Measurements from ENCODE around the gene MCU. TPM values are rescaled to one million over a fixed set of nuclear protein-coding genes. Genes with fewer than 3 reads are reported as not detected.
"Not testable (repeated sequence)": the region's sequence is repeated elsewhere in the genome, so short reads cannot be mapped to it uniquely, and the experiment has no call there.

Gene MCU, protein sequence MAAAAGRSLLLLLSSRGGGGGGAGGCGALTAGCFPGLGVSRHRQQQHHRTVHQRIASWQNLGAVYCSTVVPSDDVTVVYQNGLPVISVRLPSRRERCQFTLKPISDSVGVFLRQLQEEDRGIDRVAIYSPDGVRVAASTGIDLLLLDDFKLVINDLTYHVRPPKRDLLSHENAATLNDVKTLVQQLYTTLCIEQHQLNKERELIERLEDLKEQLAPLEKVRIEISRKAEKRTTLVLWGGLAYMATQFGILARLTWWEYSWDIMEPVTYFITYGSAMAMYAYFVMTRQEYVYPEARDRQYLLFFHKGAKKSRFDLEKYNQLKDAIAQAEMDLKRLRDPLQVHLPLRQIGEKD
- total RNA-seq (10 to 100 TPM; 12.0 to 19.0 (median 15.2) TPM), polyA plus RNA-seq (10 to 100 TPM in 1 of 2 donors, 1 to 10 TPM in 1; 9.0 to 15.2 TPM)
- long read RNA-seq, donor 1, transcript MCU-202 (8 exons, 2,949 nt), result major isoform, 12 of 18 reads
- long read RNA-seq, donor 1, partial matches to known transcripts, result 5 of 18 reads
- long read RNA-seq, donor 1, other reads (novel, unspliced or antisense), result 1 of 18 reads
- long read RNA-seq, donor 2, transcript MCU-202 (8 exons, 2,949 nt), result major isoform, 11 of 24 reads
- long read RNA-seq, donor 2, partial matches to known transcripts, result 1 of 24 reads
- long read RNA-seq, donor 2, other reads (novel, unspliced or antisense), result 12 of 24 reads
- long read RNA-seq, donor 3, transcript MCU-202 (8 exons, 2,949 nt), result major isoform, 33 of 49 reads
- long read RNA-seq, donor 3, partial matches to known transcripts, result 6 of 49 reads
- long read RNA-seq, donor 3, other reads (novel, unspliced or antisense), result 10 of 49 reads

DNA sequence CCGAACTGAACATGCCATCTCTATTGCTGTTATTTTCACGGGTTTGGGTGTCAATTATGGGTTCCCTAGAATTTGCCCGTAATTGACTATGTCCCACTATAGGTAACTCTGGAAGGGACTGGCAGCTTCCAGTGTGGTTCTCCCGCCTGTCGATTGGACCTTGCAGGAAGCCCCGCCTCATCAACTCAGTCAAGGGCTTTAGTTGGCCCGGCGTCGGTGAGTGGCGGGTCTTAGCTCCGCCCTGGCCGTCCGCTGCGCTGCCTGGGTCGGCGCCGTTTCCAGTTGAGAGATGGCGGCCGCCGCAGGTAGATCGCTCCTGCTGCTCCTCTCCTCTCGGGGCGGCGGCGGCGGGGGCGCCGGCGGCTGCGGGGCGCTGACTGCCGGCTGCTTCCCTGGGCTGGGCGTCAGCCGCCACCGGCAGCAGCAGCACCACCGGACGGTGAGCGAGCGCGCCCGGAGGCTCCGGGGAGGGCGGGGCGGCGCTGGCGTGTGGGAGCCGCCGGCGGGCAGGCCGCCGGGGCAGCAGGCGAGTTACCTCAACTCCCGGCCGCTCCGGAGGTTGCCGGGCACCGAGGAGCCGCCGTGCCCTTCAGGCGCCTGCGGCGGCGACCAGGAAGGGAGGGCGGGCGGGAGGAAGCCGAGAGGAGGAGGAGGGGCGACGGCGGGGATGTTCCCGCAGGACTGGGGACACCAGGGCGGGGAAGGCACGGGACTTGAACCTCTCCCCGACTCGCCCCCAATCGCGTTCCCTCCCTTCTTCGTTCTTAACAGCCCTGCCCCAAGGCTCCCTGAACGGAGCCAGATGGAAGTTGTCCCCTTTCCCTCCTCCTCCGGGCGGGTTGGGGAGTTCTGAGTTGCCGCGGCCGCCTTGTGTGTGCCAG, at the start of gene MCU:
MCU (plus strand) TSS at position 281 of the 881 bp plus-strand sequence; CDS start at position 290, 9 bp downstream.
- H3K27me3 ChIP-seq, result no peaks in the 10 kb centered on the region
- no peaks in the 10 kb centered on the region for H3K36me3 ChIP-seq
- H3K27ac ChIP-seq, result peak within 1 kb of the TSS; percentile 83 to 99 (median 94)
- H3K9me3 ChIP-seq, result no peaks in the 10 kb centered on the region
- ATAC-seq (peak; percentile 97 to 99 (median 98)), DNase-seq (peak; percentile 93 to 96)
- TF ChIP-seq, protein P1, sequence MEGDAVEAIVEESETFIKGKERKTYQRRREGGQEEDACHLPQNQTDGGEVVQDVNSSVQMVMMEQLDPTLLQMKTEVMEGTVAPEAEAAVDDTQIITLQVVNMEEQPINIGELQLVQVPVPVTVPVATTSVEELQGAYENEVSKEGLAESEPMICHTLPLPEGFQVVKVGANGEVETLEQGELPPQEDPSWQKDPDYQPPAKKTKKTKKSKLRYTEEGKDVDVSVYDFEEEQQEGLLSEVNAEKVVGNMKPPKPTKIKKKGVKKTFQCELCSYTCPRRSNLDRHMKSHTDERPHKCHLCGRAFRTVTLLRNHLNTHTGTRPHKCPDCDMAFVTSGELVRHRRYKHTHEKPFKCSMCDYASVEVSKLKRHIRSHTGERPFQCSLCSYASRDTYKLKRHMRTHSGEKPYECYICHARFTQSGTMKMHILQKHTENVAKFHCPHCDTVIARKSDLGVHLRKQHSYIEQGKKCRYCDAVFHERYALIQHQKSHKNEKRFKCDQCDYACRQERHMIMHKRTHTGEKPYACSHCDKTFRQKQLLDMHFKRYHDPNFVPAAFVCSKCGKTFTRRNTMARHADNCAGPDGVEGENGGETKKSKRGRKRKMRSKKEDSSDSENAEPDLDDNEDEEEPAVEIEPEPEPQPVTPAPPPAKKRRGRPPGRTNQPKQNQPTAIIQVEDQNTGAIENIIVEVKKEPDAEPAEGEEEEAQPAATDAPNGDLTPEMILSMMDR (IDR thresholded peaks at IDR 0.05), result no peak
- peaks cover 0 to 39% (median 27%) of the 10 kb centered on the region in 9 donors for H3K4me1 ChIP-seq
- intact Hi-C loops (cut with DNase I), result loop anchor here in 7 of 10 donors (2.0 to 10.0 kb wide), 7 partner anchors 45 to 330 kb away; partner anchors contain the start of gene MICU1 (in 3 of the 7)
- whole genome bisulfite sequencing, 2 donors, result 0% methylated on average over 73 to 83 of the region's 83 CpGs
- peak within 1 kb of the TSS; percentile 43 to 91 (median 84) for H3K4me3 ChIP-seq

GRCh38 chr10:72642318-72642717, 49.6 kb upstream of the MCU start:
- intact Hi-C loops (cut with DNase I), result no loop called here
- 84 to 88% methylated on average over 5 of the region's 5 CpGs for WGBS, 2 donors
- ATAC-seq (no peak), DNase-seq (no peak)
- H3K36me3 ChIP-seq, result no peaks in the 10 kb centered on the region
- no peaks in the 10 kb centered on the region for H3K9me3 ChIP-seq
- H3K27me3 ChIP-seq, result no peaks in the 10 kb centered on the region
- no peak overlapping the region for H3K27ac ChIP-seq
- no peak overlapping the region for H3K4me3 ChIP-seq
- H3K4me1 ChIP-seq, result peaks cover 0 to 18% (median 4%) of the 10 kb centered on the region in 9 donors
- TF ChIP-seq, protein P1 (IDR thresholded peaks at IDR 0.05), result no peak

DNA sequence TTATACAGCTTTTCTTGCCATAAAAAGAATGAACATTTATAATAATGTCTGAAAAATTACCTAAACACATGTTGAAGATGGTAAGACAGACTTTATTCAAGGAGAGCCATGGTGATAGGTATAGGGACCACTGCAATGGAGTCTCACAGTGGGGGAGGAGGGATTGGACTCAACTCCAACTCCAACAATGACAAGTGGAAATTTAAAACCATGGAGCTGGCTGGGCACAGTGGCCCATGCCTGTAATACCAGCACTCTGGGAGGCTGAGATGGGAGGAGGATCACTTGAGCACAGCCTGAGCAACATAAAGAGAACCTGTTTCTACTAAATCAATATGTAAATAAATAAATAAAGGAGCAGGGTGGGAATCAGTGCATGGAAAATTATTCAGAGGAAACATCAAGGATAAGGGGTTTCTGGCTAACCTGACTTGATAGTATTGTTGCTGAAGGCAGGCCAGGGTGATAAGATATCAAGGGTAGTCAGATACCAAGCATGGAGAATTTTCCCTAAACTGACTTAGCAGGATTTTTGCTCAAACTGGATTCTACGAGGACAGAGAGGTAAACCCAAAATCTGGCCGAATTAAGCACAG, 46.6 kb upstream of the MCU start:
- no peaks in the 10 kb centered on the region for H3K27me3 ChIP-seq
- H3K36me3 ChIP-seq, result no peaks in the 10 kb centered on the region
- H3K4me3 ChIP-seq, result no peak overlapping the region
- DNase-seq, result no peak
- no peaks in the 10 kb centered on the region for H3K9me3 ChIP-seq
- no peak overlapping the region for H3K27ac ChIP-seq
- TF ChIP-seq, protein P1 (IDR thresholded peaks at IDR 0.05), result no peak
- intact Hi-C loops (cut with DNase I), result no loop called here
- 67 to 75% methylated on average over 2 of the region's 2 CpGs for WGBS, 2 donors
- H3K4me1 ChIP-seq, result peaks cover 0 to 5% (median 0%) of the 10 kb centered on the region in 9 donors
- ATAC-seq, result no peak

- not testable (repeated sequence) for H3K9me3 ChIP-seq
- WGBS, 2 donors, result 93 to 96% methylated on average over 3 of the region's 3 CpGs
Observed at GRCh38 chr10:72646971-72647370, 45.0 kb upstream of the MCU start.

More at GRCh38 chr10:72646971-72647370, 45.0 kb upstream of the MCU start:
- intact Hi-C loops (cut with DNase I); H3K4me3 ChIP-seq; H3K4me1 ChIP-seq; H3K36me3 ChIP-seq; DNase-seq; H3K27me3 ChIP-seq; H3K27ac ChIP-seq; ATAC-seq: not testable (repeated sequence)
